H9 (cell line): Measurements from ENCODE around the gene PXN. TPM values are rescaled to one million over a fixed set of nuclear protein-coding genes. Genes with fewer than 3 reads are reported as not detected.

ENCODE experiments used
- DNase-seq: peaks from one replicate; pipeline ENCODE4 v3.0.0-alpha.2; 2017
- H2AFZ ChIP-seq: one replicate; pipeline ENCODE4 v1.6.1; 2013; ENCODE audit warnings: mild to moderate bottlenecking, low read length, control low read depth, moderate library complexity
- H2AK5ac ChIP-seq: 2 replicates; pipeline ENCODE4 v1.6.1; 2013; ENCODE audit warnings: low read length, control low read depth, mixed read lengths; ENCODE audit not compliant: insufficient read length
- H2BK120ac ChIP-seq: one replicate; pipeline ENCODE4 v1.6.1; 2013; ENCODE audit warnings: low read depth, mild to moderate bottlenecking, low read length, control low read depth, inconsistent platforms; ENCODE audit not compliant: poor library complexity, severe bottlenecking
- H2BK12ac ChIP-seq: 2 replicates; pipeline ENCODE4 v1.6.1; 2013; ENCODE audit warnings: low read length, control low read depth, mixed read lengths, low read depth; ENCODE audit not compliant: insufficient read length
- H2BK15ac ChIP-seq: 2 replicates; pipeline ENCODE4 v1.6.1; 2013; ENCODE audit warnings: low read depth, low read length, control low read depth
- H2BK20ac ChIP-seq: one replicate; pipeline ENCODE4 v1.6.1; 2013; ENCODE audit warnings: low read depth, mild to moderate bottlenecking, low read length, control low read depth, inconsistent platforms; ENCODE audit not compliant: poor library complexity, severe bottlenecking
- H2BK5ac ChIP-seq: 2 replicates; pipeline ENCODE4 v1.6.1; 2013; ENCODE audit warnings: low read length, control low read depth, mixed read lengths; ENCODE audit not compliant: insufficient read length
- H3K14ac ChIP-seq: 2 replicates; pipeline ENCODE4 v1.6.1; 2013; ENCODE audit warnings: low read length, control low read depth; ENCODE audit not compliant: insufficient read depth
- H3K18ac ChIP-seq: 2 replicates; pipeline ENCODE4 v1.6.1; 2013; ENCODE audit warnings: low read depth, mild to moderate bottlenecking, mixed read lengths, low read length, control low read depth; ENCODE audit not compliant: insufficient read length
- H3K23ac ChIP-seq: 2 replicates; pipeline ENCODE4 v1.6.1; 2013; ENCODE audit warnings: low read length, control low read depth, mixed read lengths, low read depth; ENCODE audit not compliant: insufficient read length
- H3K23me2 ChIP-seq: 2 replicates; pipeline ENCODE4 v1.6.1; 2013; ENCODE audit warnings: low read depth, mild to moderate bottlenecking, mixed read lengths, low read length, control low read depth; ENCODE audit not compliant: insufficient read length, poor library complexity, severe bottlenecking
- H3K27ac ChIP-seq: 2 replicates; pipeline ENCODE4 v1.5.1; 2013; ENCODE audit warnings: low read length, control low read depth, mixed read lengths, low read depth; ENCODE audit not compliant: insufficient read length
- H3K27me3 ChIP-seq: 2 replicates; pipeline ENCODE4 v1.6.1; 2013; ENCODE audit warnings: low read length, control low read depth, inconsistent platforms; ENCODE audit not compliant: insufficient read depth
- H3K4ac ChIP-seq: 2 replicates; pipeline ENCODE4 v1.6.1; 2013; ENCODE audit warnings: low read depth, mild to moderate bottlenecking, control low read depth, inconsistent platforms, low read length, moderate library complexity
- H3K4me1 ChIP-seq: 2 replicates; pipeline ENCODE4 v1.6.1; 2013; ENCODE audit warnings: low read length, control low read depth, inconsistent platforms; ENCODE audit not compliant: insufficient read depth
- H3K4me2 ChIP-seq: 2 replicates; pipeline ENCODE4 v1.6.1; 2013; ENCODE audit warnings: low read length, control low read depth, mixed read lengths; ENCODE audit not compliant: insufficient read length, insufficient read depth
- H3K56ac ChIP-seq: 2 replicates; pipeline ENCODE4 v1.6.1; 2013; ENCODE audit warnings: low read depth, mild to moderate bottlenecking, mixed read lengths, low read length, control low read depth; ENCODE audit not compliant: insufficient read length
- H3K79me1 ChIP-seq: 2 replicates; pipeline ENCODE4 v1.6.1; 2013; ENCODE audit warnings: low read depth, mild to moderate bottlenecking, moderate library complexity, low read length, control low read depth, inconsistent platforms; ENCODE audit not compliant: insufficient read depth, poor library complexity, severe bottlenecking
- H3K79me2 ChIP-seq: 2 replicates; pipeline ENCODE4 v1.6.1; 2013; ENCODE audit warnings: low read length, control low read depth, inconsistent platforms; ENCODE audit not compliant: insufficient read depth
- H3K9ac ChIP-seq: 2 replicates; pipeline ENCODE4 v1.6.1; 2013; ENCODE audit warnings: low read length, control low read depth, mixed read lengths; ENCODE audit not compliant: insufficient read length; ENCODE audit errors: extremely low read depth
- H3K9me3 ChIP-seq: one replicate; pipeline ENCODE4 v1.6.1; 2013; ENCODE audit warnings: low read depth, low read length, inconsistent platforms; ENCODE audit not compliant: control insufficient read depth
- H3T11ph ChIP-seq: one replicate; pipeline ENCODE4 v1.6.1; 2013; ENCODE audit warnings: mild to moderate bottlenecking, low read length, control low read depth, inconsistent platforms
- H4K20me1 ChIP-seq: one replicate; pipeline ENCODE4 v1.6.1; 2013; ENCODE audit not compliant: control insufficient read depth, insufficient read length, insufficient read depth
- H4K5ac ChIP-seq: 2 replicates; pipeline ENCODE4 v1.6.1; 2013; ENCODE audit warnings: low read depth, mild to moderate bottlenecking, mixed read lengths, low read length, control low read depth; ENCODE audit not compliant: insufficient read length
- H4K8ac ChIP-seq: replicated peaks from 2 replicates; pipeline ENCODE4 v1.6.1; 2013; ENCODE audit warnings: low read length, control low read depth, mixed read lengths, low read depth; ENCODE audit not compliant: insufficient read length
- H4K91ac ChIP-seq: 2 replicates; pipeline ENCODE4 v1.6.1; 2013; ENCODE audit warnings: low read depth, mild to moderate bottlenecking, moderate library complexity, mixed read lengths, low read length, control low read depth; ENCODE audit not compliant: insufficient read length
- H3K27ac Mint-ChIP-seq, 3 experiments: 2 replicates in 2 of 3; 3 replicates in 1 of 3; pipeline ENCODE4 v1.8.0; 2020 to 2021; ENCODE audit warnings: mixed read lengths in 3 of 3, mild to moderate bottlenecking in 1 of 3, moderate library complexity in 1 of 3
- H3K27me3 Mint-ChIP-seq: 2 replicates; pipeline ENCODE4 v1.8.0; 2021; ENCODE audit warnings: low read depth, mild to moderate bottlenecking, moderate library complexity, mixed read lengths
- H3K36me3 Mint-ChIP-seq, 3 experiments: 2 replicates in 2 of 3; 3 replicates in 1 of 3; pipeline ENCODE4 v1.8.0; 2020 to 2021; ENCODE audit warnings: low read depth in 3 of 3, mixed read lengths in 3 of 3; ENCODE audit not compliant: insufficient read depth in 1 of 3
- H3K4me1 Mint-ChIP-seq, 2 experiments: 2 replicates each; pipeline ENCODE4 v1.8.0; 2020; ENCODE audit warnings: mixed read lengths in 2 of 2
- H3K4me3 Mint-ChIP-seq, 2 experiments: 2 replicates in 1 of 2; 3 replicates in 1 of 2; pipeline ENCODE4 v1.8.0; 2020 to 2021; ENCODE audit warnings: mild to moderate bottlenecking in 2 of 2, mixed read lengths in 2 of 2, moderate library complexity in 1 of 2
- H3K9me3 Mint-ChIP-seq, 2 experiments: 2 replicates in 1 of 2; 3 replicates in 1 of 2; pipeline ENCODE4 v1.8.0; 2020; ENCODE audit warnings: mild to moderate bottlenecking in 2 of 2, mixed read lengths in 2 of 2, moderate library complexity in 1 of 2
- WGBS: extraction: QIAGEN DNeasy Blood & Tissue Kit; methylation state at CpG from one replicate; pipeline ENCODE4 v1.1.7; 2013; ENCODE audit warnings: missing lambda C conversion rate, low lambda C conversion rate, mixed read lengths; ENCODE audit not compliant: insufficient read length; ENCODE audit errors: extremely low coverage; 5-methylcytosine and 5-hydroxymethylcytosine counted together
- total RNA-seq: library from RNA; stranded (reverse); gene quantifications from 2 replicates; pipeline ENCODE4 v1.2.1, GENCODE V29; 2021
- TF ChIP-seq, protein P1 (sequence below): fragments of 200-600 bp; sonication (generic); conservative IDR thresholded peaks from 3 replicates; pipeline ENCODE4 v1.8.0; 2021; ENCODE audit warnings: antibody characterized with exemption, mild to moderate bottlenecking

The PXN gene
- total RNA-seq, 1 experiment from 2014 or later, result 92.8 TPM

DNA sequence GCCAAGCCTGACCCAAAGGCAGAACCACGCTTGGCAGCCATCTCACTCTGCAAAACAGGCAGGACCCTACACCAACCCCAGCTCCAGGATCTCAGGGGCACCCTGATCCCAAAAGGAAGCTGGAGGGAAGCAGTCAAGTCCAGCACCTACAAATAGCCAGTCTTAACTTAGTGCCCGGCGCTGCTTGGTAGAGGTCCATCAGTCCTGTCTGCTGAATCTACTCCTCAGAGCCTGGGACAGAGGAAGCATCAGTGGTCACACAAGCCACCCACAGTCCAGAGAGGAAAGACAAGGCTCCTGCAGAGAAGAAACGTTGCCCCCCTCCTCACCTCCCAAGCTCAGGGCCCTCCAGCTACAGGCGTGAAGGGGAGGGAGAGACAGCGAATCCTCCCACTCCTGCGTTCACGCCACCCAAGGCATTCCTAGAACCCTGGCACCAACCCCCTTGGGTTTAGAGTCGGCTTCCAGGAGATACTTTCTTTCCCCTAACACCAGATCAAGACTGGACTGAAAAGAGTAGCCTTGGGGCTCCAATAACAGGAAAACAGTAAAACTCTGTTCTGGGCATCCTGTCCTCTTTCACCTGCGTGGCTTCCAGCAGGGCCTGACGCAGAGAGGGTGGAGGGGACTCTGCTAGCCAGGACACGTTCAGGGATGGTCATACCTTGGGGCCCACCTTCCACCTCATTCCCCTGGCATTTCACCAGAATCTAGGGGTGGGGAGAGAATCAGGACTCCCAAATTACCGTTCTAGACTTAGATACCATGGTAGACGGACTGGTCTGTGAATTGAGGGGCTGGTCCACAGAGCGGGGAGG lies 1.2 kb downstream of the PXN start:
- Histone ChIP-seq H3K79me1 (peaks cover 3% of the 10 kb centered on the region), H2BK12ac (no peak overlapping the region), H3K27ac (no peak overlapping the region), H3K23ac (no peak overlapping the region), H3K79me2 (peaks cover 45% of the 10 kb centered on the region; the same call in 1 of the 2 replicates), H3K56ac (no peak overlapping the region), H3K4me1 (peaks cover 12% of the 10 kb centered on the region), H3K23me2 (peaks cover 8% of the 10 kb centered on the region), H3T11ph (no peak overlapping the region), H2AK5ac (no peak overlapping the region), H4K91ac (no peak overlapping the region), H2BK120ac (no peak overlapping the region), H3K4me2 (peak overlapping the region; percentile 50), H3K14ac (peak overlapping the region; percentile 67; the same call in 1 of the 2 replicates), H3K4ac (no peak overlapping the region), H4K20me1 (no peaks in the 10 kb centered on the region), H3K9ac (peak overlapping the region; percentile 49), H4K8ac (no peak overlapping the region), H2AFZ (no peak overlapping the region), H2BK20ac (no peak overlapping the region), H2BK15ac (no peak overlapping the region), H3K18ac (no peak overlapping the region), H2BK5ac (no peak overlapping the region), H3K9me3 (no peaks in the 10 kb centered on the region), H3K27me3 (no peaks in the 10 kb centered on the region), H4K5ac (no peak overlapping the region)
- Mint-ChIP-seq H3K27me3 (no peaks in the 10 kb centered on the region), H3K36me3 (peaks cover 0 to 5% (median 5%) of the 10 kb centered on the region in 3 experiments; a peak in 3 of 7 replicates), H3K4me3 (peak overlapping the region; percentile 75 to 87), H3K9me3 (no peaks in the 10 kb centered on the region; a peak in 1 of 5 replicates), H3K27ac (peak overlapping the region in 2 of 3 experiments; percentile 15 to 54; a peak in 5 of 7 replicates), H3K4me1 (peaks cover 36 to 56% of the 10 kb centered on the region in 2 experiments)
- WGBS, result no CpG with 5 or more reads among the region's 15 CpGs
- TF ChIP-seq, protein P1, sequence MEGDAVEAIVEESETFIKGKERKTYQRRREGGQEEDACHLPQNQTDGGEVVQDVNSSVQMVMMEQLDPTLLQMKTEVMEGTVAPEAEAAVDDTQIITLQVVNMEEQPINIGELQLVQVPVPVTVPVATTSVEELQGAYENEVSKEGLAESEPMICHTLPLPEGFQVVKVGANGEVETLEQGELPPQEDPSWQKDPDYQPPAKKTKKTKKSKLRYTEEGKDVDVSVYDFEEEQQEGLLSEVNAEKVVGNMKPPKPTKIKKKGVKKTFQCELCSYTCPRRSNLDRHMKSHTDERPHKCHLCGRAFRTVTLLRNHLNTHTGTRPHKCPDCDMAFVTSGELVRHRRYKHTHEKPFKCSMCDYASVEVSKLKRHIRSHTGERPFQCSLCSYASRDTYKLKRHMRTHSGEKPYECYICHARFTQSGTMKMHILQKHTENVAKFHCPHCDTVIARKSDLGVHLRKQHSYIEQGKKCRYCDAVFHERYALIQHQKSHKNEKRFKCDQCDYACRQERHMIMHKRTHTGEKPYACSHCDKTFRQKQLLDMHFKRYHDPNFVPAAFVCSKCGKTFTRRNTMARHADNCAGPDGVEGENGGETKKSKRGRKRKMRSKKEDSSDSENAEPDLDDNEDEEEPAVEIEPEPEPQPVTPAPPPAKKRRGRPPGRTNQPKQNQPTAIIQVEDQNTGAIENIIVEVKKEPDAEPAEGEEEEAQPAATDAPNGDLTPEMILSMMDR, result no peak
- peak; percentile 33 for DNase-seq
